Activated CD4-positive, alpha-beta T cell treated with anti-CD3 and anti-CD28 coated beads for 1 hour (primary cell): Measurements from ENCODE around the gene ARF6.
"Not testable (repeated sequence)": the region's sequence is repeated elsewhere in the genome, so short reads cannot be mapped to it uniquely, and the experiment has no call there.

ENCODE experiments used
- DNase-seq: peaks from one replicate; pipeline ENCODE4 v3.0.0-alpha.2; 2020

Gene ARF6

GRCh38 chr14:49892636-49893308, at the start of gene ARF6:
Gene ARF6 (plus strand): TSS chr14:49893082. CDS start chr14:49893737, 655 bp downstream.
- DNase-seq, result peak; percentile 93

DNA sequence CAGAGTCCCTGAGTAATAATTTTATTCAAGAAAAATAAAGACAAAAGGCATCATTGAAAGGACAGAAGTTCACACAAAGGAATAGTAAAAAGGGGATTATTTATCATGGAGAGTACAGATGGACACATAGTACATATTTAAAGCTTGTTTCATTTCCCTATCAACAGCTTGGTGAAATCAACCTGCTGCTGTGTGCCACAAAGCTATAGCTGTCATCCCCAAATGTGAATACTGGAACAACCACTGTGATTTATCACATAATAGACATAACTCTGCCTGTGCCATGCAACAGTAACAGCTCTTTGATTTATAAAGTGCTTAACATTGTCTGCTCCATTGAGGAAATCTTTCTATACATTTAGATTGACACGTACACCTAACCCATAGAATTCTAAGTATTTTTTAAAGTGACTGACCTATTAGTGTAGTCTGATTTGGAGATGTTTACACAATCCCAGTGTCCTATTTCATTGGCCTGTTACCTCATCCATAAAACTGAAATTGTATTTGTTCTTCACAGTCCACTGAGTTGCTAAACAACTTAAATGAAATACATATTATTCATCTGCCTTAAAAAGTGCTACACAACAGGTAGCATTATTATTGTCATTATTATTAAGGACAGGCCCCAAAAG, 43.6 kb upstream of the ARF6 start:
- no peak for DNase-seq

DNA sequence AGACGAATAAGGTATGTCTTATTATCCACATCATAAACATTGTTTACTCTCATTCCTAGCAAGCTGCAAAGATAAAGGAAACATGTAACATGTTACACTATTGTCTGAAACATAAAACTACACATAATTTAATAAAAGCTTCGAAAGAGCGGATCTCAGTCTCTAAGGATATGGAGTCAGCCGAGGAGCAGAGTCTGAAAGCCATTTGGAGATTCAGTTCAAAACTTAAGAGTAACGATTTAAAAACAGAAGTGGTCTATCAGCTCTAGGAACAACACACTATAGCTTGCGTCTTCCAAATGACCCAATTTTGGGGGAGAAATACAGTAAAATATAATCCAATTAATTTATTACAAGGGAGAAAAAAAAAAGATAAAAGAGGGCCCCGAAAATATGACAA, 41.1 kb upstream of the ARF6 start:
- no peak for DNase-seq

GRCh38 chr14:49852301-49853157, 40.4 kb upstream of the ARF6 start, which contains the start of gene NEMF:
Gene NEMF (minus strand): TSS chr14:49852788. CDS start chr14:49852753, 35 bp downstream.
- peak; percentile 58 for DNase-seq

- no peak for DNase-seq
Measured at GRCh38 chr14:49853158-49853477, 39.8 kb upstream of the ARF6 start.

GRCh38 chr14:49853572-49854375, 39.1 kb upstream of the ARF6 start:
- peak; percentile 58 for DNase-seq

DNA sequence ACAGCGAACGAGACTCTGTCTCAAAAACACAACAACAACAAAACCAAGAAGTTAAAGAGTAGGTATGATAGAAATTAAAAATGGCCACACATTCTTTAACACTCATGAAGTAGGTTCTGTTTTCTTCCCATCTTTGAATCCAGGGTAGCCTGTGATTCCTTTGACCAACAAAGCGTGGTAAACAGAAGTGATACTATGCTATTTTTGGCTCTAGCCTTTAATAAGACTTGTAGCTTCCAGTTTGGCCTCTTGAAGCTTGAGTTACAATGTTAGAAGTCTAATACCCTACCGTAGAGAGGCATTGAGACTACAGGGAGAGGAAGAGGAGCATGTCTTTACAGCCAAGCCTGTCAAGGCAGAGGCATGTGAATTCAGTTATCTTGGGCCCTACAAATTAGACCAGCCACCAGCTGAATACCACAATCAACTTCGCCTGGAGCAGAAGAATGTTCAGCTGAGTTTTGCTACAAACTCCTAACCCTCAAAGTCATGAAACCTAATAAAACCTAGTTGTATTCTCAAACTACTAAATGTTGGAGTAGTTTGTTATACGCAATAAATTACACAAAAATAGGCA, 35.4 kb upstream of the ARF6 start:
- no peak for DNase-seq

GRCh38 chr14:49858383-49858782, 34.5 kb upstream of the ARF6 start:
- no peak for DNase-seq

DNA sequence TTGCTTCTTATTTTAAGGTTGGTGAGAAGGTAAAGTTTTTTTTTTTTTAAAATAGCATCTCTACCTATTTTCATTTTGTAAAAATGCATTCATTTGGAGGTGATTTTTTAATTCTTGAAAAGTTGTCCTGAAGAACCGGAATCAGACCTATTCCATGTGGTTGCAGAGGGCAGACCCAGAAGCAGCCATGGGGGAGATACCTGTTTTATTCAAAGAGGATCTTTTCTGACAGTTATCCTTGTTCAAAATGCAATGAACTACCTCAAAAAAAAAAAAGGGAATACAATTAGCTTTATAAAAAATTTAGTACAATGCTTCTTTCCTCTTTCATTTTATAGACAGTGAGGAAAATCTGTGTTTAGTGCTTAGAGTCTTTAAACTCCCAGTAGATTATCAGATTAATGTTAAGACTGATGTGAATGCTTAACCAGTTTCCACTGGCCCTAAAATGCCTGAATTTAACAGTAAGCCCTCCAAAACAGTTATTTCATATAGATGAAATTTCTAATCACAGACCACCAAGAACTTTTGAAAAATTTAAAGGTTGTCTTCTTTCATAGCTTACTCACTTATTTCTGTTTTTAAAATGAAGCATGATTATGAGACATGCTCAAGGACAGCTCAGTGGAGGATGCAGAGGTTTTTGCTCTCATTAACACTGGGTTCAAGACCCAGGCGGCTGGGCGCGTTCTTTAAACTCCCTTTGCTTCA, 31.7 kb upstream of the ARF6 start:
- no peak for DNase-seq

GRCh38 chr14:49861699-49862088, 31.2 kb upstream of the ARF6 start:
- DNase-seq, result peak; percentile 53

GRCh38 chr14:49862089-49862673, 30.7 kb upstream of the ARF6 start:
- DNase-seq, result peak; percentile 81

GRCh38 chr14:49863487-49864281, 29.2 kb upstream of the ARF6 start:
- no peak for DNase-seq

GRCh38 chr14:49865431-49865859, 27.4 kb upstream of the ARF6 start:
- peak; percentile 65 for DNase-seq

- peak; percentile 95 for DNase-seq
Measured at GRCh38 chr14:49867831-49868719, 24.8 kb upstream of the ARF6 start.

DNA sequence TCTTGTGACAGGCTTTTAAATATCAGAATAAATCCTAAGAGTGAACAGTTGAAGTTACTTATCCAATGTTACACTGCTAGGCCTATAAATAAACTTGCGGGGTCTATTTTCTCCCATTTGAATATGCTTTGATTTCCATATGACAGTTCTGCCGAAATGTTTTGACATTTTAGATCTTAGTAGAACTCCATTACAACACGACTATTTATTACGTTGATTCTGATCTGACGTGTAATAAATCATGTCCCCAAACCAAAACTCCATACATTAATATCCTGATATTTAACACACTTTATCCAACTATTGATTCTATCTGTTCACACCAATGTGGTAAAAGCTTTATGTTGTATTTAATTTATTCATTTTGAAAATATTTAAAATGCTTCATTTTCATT, 24.2 kb upstream of the ARF6 start:
- DNase-seq, result no peak

- DNase-seq, result no peak
Measured at GRCh38 chr14:49870908-49871307, 22.0 kb upstream of the ARF6 start.

- DNase-seq, result not testable (repeated sequence)
Measured at GRCh38 chr14:49873548-49873947, 19.3 kb upstream of the ARF6 start.

DNA sequence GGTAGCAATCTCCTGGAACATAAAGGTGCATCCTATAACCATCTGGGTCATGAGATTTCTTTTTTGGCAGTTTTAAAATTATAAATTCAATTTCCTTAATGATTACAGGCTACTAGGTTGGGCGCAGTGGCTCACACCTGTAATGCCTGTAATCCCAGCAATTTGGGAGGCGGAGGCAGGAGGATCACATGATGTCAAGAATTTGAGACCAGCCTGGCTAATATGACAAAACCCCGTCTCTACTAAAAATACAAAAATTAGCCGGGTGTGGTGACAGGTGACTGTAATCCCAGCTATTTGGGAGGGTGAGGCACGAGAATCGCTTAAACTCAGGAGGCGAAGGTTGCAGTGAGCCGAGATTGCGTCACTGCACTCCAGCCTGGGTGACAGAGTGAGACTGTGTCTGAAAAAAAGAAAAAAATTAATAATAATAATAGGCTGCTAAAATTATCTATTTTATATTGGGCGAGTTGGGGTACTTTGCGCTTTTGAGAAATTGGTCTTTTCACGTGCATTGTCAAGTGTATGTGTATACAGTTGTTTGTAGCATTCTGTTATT, 17.2 kb upstream of the ARF6 start:
- DNase-seq, result no peak

- DNase-seq, result no peak
Measured at GRCh38 chr14:49876563-49877127, 16.2 kb upstream of the ARF6 start.
